Thoracic aorta (tissue), 2 donors: ENCODE measurements around the gene MPZL1. TPM values are rescaled to one million over a fixed set of nuclear protein-coding genes. Genes with fewer than 3 reads are reported as not detected.

ENCODE experiments used
- ATAC-seq: fragments of 150-250 bp; one replicate; pipeline ENCODE4 v1.8.0; 2017; ENCODE audit warnings: low read depth; ENCODE audit not compliant: insufficient number of reproducible peaks, low FRiP score
- DNase-seq: peaks from one replicate; pipeline ENCODE4 v3.0.0-alpha.2; 2020; ENCODE audit warnings: low spot score
- H3K27ac ChIP-seq, 2 donors: fragments of 200-600 bp; sonication (generic); 1 replicate in 1 of 2; 2 replicates in 1 of 2; pipeline ENCODE4 v1.5.1; 2016; ENCODE audit warnings: mild to moderate bottlenecking in 2 of 2, moderate library complexity in 2 of 2
- H3K27me3 ChIP-seq: fragments of 200-600 bp; sonication (generic); replicated peaks from 2 replicates; pipeline ENCODE4 v1.6.0; 2016; ENCODE audit warnings: mild to moderate bottlenecking; ENCODE audit not compliant: insufficient read depth
- H3K36me3 ChIP-seq: fragments of 200-600 bp; sonication (generic); one replicate; pipeline ENCODE4 v1.5.1; 2016
- H3K4me1 ChIP-seq, 2 donors: fragments of 200-600 bp; sonication (generic); 1 replicate in 1 of 2; 2 replicates in 1 of 2; pipeline versions ENCODE4 v1.5.1 to v1.6.0; 2016; ENCODE audit warnings: low read depth in 2 of 2, mild to moderate bottlenecking in 1 of 2; ENCODE audit not compliant: control insufficient read depth in 1 of 2
- H3K4me3 ChIP-seq: fragments of 200-600 bp; sonication (generic); 2 replicates; pipeline ENCODE4 v1.5.1; 2016; ENCODE audit warnings: mild to moderate bottlenecking
- H3K9me3 ChIP-seq: fragments of 200-600 bp; sonication (generic); 2 replicates; pipeline ENCODE4 v1.5.1; 2016
- total RNA-seq, 2 donors: library from RNA; depleted of rRNA; stranded (reverse); fragments of >200 nt; gene quantifications; one replicate each; pipeline versions ENCODE4 v1.1.0 to v1.2.3, GENCODE V29; 2016
- TF ChIP-seq, protein P1 (sequence below): fragments of 200-600 bp; sonication (generic); IDR thresholded peaks from one replicate; pipeline ENCODE4 v1.5.1; 2019; ENCODE audit warnings: antibody characterized with exemption

Gene MPZL1
- total RNA-seq, 2 donors from 2014 or later, result 92.6 to 108 TPM

DNA sequence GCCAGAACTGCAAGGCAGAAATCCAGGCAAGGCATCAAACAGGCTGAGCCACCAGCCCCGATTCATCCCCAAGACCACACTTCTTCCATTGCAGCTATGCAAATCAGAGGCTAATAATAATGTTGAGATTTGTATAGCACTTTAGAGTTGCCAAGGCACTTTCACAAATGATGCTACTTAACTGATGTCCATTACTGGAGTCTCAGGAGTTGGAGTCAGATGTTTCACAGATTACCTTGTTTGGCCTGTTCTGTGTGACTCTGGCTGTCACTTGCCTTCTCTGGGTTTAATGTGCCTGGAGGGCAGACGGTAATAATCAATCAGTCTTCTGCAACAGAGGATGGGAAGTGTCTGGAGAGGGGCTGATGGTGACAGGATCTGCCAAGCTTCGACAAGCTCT is 40.8 kb upstream of the MPZL1 start:
- peaks cover 10 to 61% of the 10 kb centered on the region in 2 donors for H3K4me1 ChIP-seq
- ATAC-seq, result no peak

DNA sequence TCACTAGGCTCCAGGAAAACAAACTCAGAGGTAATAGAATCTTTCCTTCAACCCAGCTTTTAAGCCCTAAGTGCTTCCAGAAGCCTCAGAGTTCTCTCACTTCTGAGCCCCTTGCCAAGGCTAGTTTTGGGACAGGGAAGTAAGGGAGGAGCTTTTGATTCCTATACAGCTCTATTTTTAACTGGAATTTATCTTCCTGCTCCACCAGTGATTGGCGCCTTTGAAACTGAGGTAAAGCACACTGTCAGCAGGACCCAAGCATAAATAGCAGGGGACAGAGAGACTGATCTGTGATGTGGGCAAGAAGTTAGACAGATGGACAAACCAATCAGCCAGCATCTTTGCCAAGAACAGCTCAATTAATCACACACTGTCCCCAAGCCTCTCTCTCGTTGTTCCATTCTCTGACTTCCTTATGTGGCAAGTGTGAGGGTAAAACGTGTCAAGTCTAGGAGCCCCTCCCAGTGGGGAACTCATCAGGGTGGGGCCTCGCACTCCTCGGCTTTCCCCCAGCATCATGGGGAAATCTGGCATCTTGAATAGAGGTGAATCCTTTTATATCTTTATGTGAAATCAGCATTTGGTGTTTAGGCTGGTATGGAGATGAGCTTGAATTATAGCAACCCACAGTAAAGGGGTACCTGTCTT is 40.2 kb upstream of the MPZL1 start:
- Histone ChIP-seq H3K9me3 (no peaks in the 10 kb centered on the region), H3K4me3 (no peak overlapping the region), H3K27me3 (no peaks in the 10 kb centered on the region), H3K27ac (peak overlapping the region in 1 of 2 donors; percentile 13), H3K36me3 (no peaks in the 10 kb centered on the region), H3K4me1 (peaks cover 10 to 66% of the 10 kb centered on the region in 2 donors)
- DNase-seq, result no peak
- ATAC-seq, result no peak
- TF ChIP-seq, protein P1, sequence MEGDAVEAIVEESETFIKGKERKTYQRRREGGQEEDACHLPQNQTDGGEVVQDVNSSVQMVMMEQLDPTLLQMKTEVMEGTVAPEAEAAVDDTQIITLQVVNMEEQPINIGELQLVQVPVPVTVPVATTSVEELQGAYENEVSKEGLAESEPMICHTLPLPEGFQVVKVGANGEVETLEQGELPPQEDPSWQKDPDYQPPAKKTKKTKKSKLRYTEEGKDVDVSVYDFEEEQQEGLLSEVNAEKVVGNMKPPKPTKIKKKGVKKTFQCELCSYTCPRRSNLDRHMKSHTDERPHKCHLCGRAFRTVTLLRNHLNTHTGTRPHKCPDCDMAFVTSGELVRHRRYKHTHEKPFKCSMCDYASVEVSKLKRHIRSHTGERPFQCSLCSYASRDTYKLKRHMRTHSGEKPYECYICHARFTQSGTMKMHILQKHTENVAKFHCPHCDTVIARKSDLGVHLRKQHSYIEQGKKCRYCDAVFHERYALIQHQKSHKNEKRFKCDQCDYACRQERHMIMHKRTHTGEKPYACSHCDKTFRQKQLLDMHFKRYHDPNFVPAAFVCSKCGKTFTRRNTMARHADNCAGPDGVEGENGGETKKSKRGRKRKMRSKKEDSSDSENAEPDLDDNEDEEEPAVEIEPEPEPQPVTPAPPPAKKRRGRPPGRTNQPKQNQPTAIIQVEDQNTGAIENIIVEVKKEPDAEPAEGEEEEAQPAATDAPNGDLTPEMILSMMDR, result no peak

More for the DNA sequence above, 40.8 kb upstream of the MPZL1 start:
- no peaks in the 10 kb centered on the region for H3K9me3 ChIP-seq
- H3K36me3 ChIP-seq, result no peaks in the 10 kb centered on the region
- H3K4me3 ChIP-seq, result no peak overlapping the region
- no peaks in the 10 kb centered on the region for H3K27me3 ChIP-seq
- no peak overlapping the region for H3K27ac ChIP-seq
- TF ChIP-seq, protein P1, result no peak
- DNase-seq, result no peak

DNA sequence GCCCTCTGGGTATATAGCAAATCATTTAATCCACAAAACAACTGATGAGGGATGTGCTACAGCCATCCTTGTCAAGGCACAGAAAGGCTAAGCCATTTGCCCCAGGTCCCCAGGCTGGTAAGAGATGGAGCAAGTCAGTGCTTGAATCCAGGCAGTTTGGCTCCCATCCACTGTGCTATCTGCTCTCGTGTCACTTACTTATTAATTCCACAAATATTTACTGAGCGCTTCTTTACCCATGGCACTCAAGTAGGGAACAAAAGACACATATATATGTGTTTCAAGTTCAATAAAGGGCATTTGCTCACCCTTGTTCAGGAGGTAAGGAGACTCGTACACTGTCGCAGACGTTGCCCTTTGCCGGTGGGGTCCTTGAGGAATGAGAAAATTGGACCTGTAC is 38.6 kb upstream of the MPZL1 start:
- peak overlapping the region; percentile 23 to 69 for H3K27ac ChIP-seq
- H3K27me3 ChIP-seq, result no peaks in the 10 kb centered on the region
- ATAC-seq (no peak), DNase-seq (no peak)
- peaks cover 10 to 67% of the 10 kb centered on the region in 2 donors for H3K4me1 ChIP-seq
- H3K4me3 ChIP-seq, result no peak overlapping the region
- TF ChIP-seq, protein P1, result no peak
- H3K36me3 ChIP-seq, result no peaks in the 10 kb centered on the region
- no peaks in the 10 kb centered on the region for H3K9me3 ChIP-seq

DNA sequence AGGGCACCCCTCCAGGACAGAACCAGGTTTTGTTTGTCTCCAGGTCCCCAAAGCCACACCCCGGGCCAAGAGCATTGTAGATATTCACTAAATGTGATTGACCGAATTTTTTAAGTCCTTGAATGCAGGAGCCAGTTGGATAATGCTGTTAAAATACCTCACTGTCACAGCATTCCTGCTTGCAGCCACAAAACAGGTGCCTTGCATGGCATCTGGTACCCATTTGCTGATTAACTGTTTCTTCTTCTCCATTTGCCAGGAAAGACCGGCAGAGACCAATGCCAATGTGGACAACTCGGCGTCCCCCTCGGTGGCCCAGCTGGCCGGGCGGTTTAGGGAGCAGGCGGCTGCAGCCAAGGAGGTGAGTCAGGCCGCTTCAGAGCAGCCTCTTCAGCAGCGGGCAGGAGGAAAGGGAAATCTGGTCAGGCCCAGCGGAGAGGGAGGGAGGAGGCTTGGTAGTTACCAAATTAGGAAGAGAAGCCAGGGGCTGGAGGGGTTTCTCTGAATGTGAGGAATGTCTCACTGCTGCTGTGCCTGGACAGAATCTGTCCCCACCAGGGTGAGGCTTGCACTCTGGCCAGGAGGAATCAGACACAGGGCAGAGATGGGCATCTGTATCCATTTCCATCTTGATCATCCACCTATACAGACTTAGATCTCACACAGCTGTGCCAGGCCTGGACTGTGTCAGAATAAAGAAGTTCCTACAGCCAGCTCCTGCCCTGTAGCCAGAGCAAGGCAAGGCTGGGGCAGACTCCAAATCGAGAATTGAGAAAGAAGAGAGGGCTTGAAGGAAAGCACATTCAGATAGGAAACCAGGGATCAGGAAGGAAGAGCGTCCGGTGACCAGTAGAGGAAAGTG is 37.9 kb upstream of the MPZL1 start:
- H3K27ac ChIP-seq, result peak overlapping the region; percentile 61 to 69
- no peak for DNase-seq
- no peak overlapping the region for H3K4me3 ChIP-seq
- peaks cover 10 to 67% of the 10 kb centered on the region in 2 donors for H3K4me1 ChIP-seq
- no peaks in the 10 kb centered on the region for H3K9me3 ChIP-seq
- TF ChIP-seq, protein P1, result no peak
- no peaks in the 10 kb centered on the region for H3K27me3 ChIP-seq
- H3K36me3 ChIP-seq, result no peaks in the 10 kb centered on the region
- no peak for ATAC-seq

DNA sequence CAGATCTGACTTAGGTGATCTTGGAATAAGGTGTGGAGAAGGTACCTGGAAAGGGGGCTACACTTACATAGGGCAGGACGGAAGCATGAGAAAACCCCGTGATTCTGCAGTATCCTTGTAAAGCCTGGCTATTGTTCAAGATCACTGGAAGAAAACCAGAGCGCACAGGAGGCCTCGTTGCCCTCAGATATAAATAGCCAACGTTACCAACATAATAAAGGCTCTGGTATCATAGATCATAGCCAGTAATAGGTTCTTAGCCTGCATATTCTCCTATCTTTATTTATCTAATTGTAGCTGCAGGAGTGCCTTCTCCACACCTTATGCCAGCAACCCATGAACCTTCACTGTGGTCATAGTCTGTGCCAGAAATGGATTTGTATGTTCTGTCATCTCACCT is 35.9 kb upstream of the MPZL1 start:
- no peak for ATAC-seq
- H3K9me3 ChIP-seq, result no peaks in the 10 kb centered on the region

More for the DNA sequence above, 35.9 kb upstream of the MPZL1 start:
- Histone ChIP-seq H3K27me3 (no peaks in the 10 kb centered on the region), H3K4me3 (no peak overlapping the region), H3K4me1 (peaks cover 10 to 58% of the 10 kb centered on the region in 2 donors), H3K36me3 (no peaks in the 10 kb centered on the region), H3K27ac (peak overlapping the region in 1 of 2 donors; percentile 69)
- no peak for DNase-seq
- TF ChIP-seq, protein P1, result no peak
